Keratinocyte (primary cell): Measurements from ENCODE around the gene TC2N.

Experiments
- CTCF ChIP-seq, 3 experiments: IDR thresholded peaks in 1 of 3; conservative IDR thresholded peaks in 1 of 3; optimal IDR thresholded peaks in 1 of 3; 2 replicates in 2 of 3; 3 replicates in 1 of 3; pipeline versions ENCODE3 to v1.5.1; 2011; ENCODE audit warnings: low read length in 3 of 3, mild to moderate bottlenecking in 3 of 3, moderate library complexity in 2 of 3, control low read depth in 1 of 3, inconsistent platforms in 1 of 3; ENCODE audit not compliant: insufficient read depth in 2 of 3; ENCODE audit errors: extremely low read depth in 1 of 3
- EZH2 ChIP-seq: IDR thresholded peaks from one replicate; pipeline ENCODE4 v1.6.1; 2012; ENCODE audit warnings: inconsistent platforms, mild to moderate bottlenecking, low read length, moderate library complexity

GRCh38 chr14:91731986-91732385, 135.3 kb downstream of the TC2N start, which contains the start of gene CATSPERB:
- TF ChIP-seq EZH2 (no peak), CTCF (optimal IDR thresholded peaks at IDR 0.05 in 1 of 3, IDR thresholded peaks at IDR 0.05 in 1 of 3, conservative IDR thresholded peaks at IDR 0.05 in 1 of 3; ENCODE audit: extremely low read depth in 1 of 3, insufficient read depth in 2 of 3, low read length in 3 of 3) (no peak)
